Keratinocyte (primary cell): ENCODE measurements around the gene RRP1. TPM values are rescaled to one million over a fixed set of nuclear protein-coding genes. Genes with fewer than 3 reads are reported as not detected.

Source experiments
- DNase-seq: peaks from one replicate; pipeline ENCODE4 v3.0.0-alpha.2; 2011; ENCODE audit warnings: low read depth, missing footprints, low spot score
- FAIRE-seq: peaks from 2 replicates; lab custom pipeline; 2011; peaks lifted over from hg19 to GRCh38; lab: Jason Lieb, UNC
- H2AFZ ChIP-seq: 2 replicates; pipeline ENCODE4 v1.6.0; 2012; ENCODE audit warnings: low read length, control low read depth, inconsistent platforms; ENCODE audit not compliant: control insufficient read depth
- H3K27ac ChIP-seq: 2 replicates; pipeline ENCODE4 v1.5.1; 2011; ENCODE audit warnings: low read length; ENCODE audit not compliant: control insufficient read depth, insufficient read depth
- H3K27me3 ChIP-seq: 3 replicates; pipeline ENCODE4 v1.6.0; 2011; ENCODE audit warnings: low read length; ENCODE audit not compliant: control insufficient read depth, insufficient read depth; ENCODE audit errors: extremely low read depth
- H3K36me3 ChIP-seq, 2 experiments: 2 replicates in 1 of 2; 3 replicates in 1 of 2; pipeline ENCODE4 v1.5.1; 2011; ENCODE audit warnings: low read length in 2 of 2, mild to moderate bottlenecking in 1 of 2; ENCODE audit not compliant: control insufficient read depth in 2 of 2, insufficient read depth in 2 of 2; ENCODE audit errors: extremely low read depth in 1 of 2
- H3K4me1 ChIP-seq: 3 replicates; pipeline ENCODE4 v1.5.1; 2011; ENCODE audit warnings: low read length; ENCODE audit not compliant: control insufficient read depth, insufficient read depth; ENCODE audit errors: extremely low read depth
- H3K4me2 ChIP-seq: 3 replicates; pipeline ENCODE4 v1.6.0; 2011; ENCODE audit warnings: low read depth, low read length; ENCODE audit not compliant: control insufficient read depth, insufficient read depth; ENCODE audit errors: extremely low read depth
- H3K4me3 ChIP-seq, 3 experiments: fragments of 200-600 bp in 1 of 3; sonication (generic) in 1 of 3; 2 replicates in 2 of 3; 3 replicates in 1 of 3; pipeline ENCODE4 v1.5.1; 2011 to 2016; ENCODE audit warnings: low read length in 3 of 3, mild to moderate bottlenecking in 3 of 3, control low read depth in 2 of 3, inconsistent platforms in 1 of 3, low read depth in 1 of 3, mixed read lengths in 1 of 3, mixed run types in 1 of 3, moderate library complexity in 1 of 3; ENCODE audit not compliant: control insufficient read depth in 2 of 3, insufficient read depth in 2 of 3; ENCODE audit errors: extremely low read depth in 1 of 3
- H3K79me2 ChIP-seq: 2 replicates; pipeline ENCODE4 v1.6.0; 2012; ENCODE audit warnings: low read length; ENCODE audit not compliant: control insufficient read depth, insufficient read depth
- H3K9ac ChIP-seq: 3 replicates; pipeline ENCODE4 v1.6.0; 2011; ENCODE audit warnings: low read length; ENCODE audit not compliant: control insufficient read depth, insufficient read depth; ENCODE audit errors: extremely low read depth
- H3K9me1 ChIP-seq: 3 replicates; pipeline ENCODE4 v1.6.0; 2011; ENCODE audit warnings: low read length; ENCODE audit not compliant: control insufficient read depth, insufficient read depth; ENCODE audit errors: extremely low read depth
- H3K9me3 ChIP-seq: 2 replicates; pipeline ENCODE4 v1.5.1; 2012; ENCODE audit warnings: low read depth, low read length; ENCODE audit not compliant: control insufficient read depth
- H4K20me1 ChIP-seq: 3 replicates; pipeline ENCODE4 v1.6.0; 2011; ENCODE audit warnings: low read length; ENCODE audit not compliant: control insufficient read depth, insufficient read depth; ENCODE audit errors: extremely low read depth
- EZH2 ChIP-seq: IDR thresholded peaks from one replicate; pipeline ENCODE4 v1.6.1; 2012; ENCODE audit warnings: inconsistent platforms, mild to moderate bottlenecking, low read length, moderate library complexity
- dilution Hi-C: fragments of 300-500 bp; cut with MboI; formaldehyde crosslinking; loops from one replicate; pipeline ENCODE4 v1.7.0; 2020; ENCODE audit warnings: low sequenced_read_pairs; ENCODE audit not compliant: extremely low pct_ligation_motif_present
- polyA plus RNA-seq, 5 experiments: library from polyadenylated mRNA; depleted of rRNA in 3 of 5; stranded (reverse) in 3 of 5; stranded (forward) in 1 of 5; unstranded in 1 of 5; fragments of >200 nt; gene quantifications; 1 replicate in 1 of 5; 2 replicates in 3 of 5; 3 replicates in 1 of 5; pipeline versions ENCODE4 v1.2.1 to v1.2.3, GENCODE V29; 2011 to 2012; ENCODE audit warnings: missing spikeins in 2 of 5, low read depth in 1 of 5, low replicate concordance in 1 of 5
- TF ChIP-seq, protein P1 (sequence below), 3 experiments: IDR thresholded peaks in 1 of 3; conservative IDR thresholded peaks in 1 of 3; optimal IDR thresholded peaks in 1 of 3; 2 replicates in 2 of 3; 3 replicates in 1 of 3; pipeline versions ENCODE3 to v1.5.1; 2011; ENCODE audit warnings: low read length in 3 of 3, mild to moderate bottlenecking in 3 of 3, moderate library complexity in 2 of 3, control low read depth in 1 of 3, inconsistent platforms in 1 of 3; ENCODE audit not compliant: insufficient read depth in 2 of 3; ENCODE audit errors: extremely low read depth in 1 of 3

Gene RRP1
- polyA plus RNA-seq, 1 donor (not counting 4 experiments of a cell fraction or from before 2014, with no cell fraction given) = 25.0 TPM

DNA sequence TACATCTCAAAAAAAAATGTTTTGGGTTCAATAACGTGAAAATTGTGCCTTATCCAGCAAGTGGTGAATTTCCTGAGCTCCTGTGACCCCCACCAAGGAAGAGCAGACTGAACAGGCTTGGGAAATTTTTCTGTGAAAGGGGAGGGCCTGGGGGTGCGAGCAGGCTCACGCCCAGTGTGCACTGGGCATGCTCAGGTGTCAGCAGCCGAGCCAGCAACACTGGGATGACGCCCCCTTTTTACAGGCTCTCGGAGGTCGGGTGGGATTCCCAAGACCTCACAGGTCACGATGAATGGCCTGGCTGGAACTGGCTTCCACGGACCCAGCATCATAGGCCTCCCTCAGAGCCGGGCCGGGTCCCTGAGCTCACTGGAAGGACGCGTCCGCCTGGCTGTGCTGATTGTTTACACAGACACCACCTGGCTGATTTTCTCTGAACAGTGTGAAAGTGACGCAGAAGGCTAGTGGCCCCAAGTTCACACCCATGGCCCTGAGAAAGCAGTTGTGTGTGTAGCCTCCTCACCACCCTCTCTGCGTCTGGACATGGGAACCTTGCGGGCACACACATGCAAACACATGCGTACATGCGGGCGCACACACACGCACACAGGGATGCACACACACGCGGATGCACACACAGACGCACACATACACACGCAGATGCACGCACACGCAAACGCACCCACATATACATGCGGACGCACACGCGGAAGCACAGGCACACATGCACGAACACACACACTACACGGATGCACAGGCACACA, 22.5 kb upstream of the RRP1 start:
- DNase-seq (no peak), FAIRE-seq (no peak)
- no peaks in the 10 kb centered on the region for H3K9me1 ChIP-seq
- peaks cover 0 to 14% of the 10 kb centered on the region in 2 experiments for H3K36me3 ChIP-seq
- no peak overlapping the region for H3K4me2 ChIP-seq
- H3K9me3 ChIP-seq = no peaks in the 10 kb centered on the region
- no peak overlapping the region for H3K9ac ChIP-seq
- H3K4me3 ChIP-seq = no peak overlapping the region
- no peak overlapping the region for H3K27ac ChIP-seq
- dilution Hi-C loops = no loop called here
- H3K27me3 ChIP-seq = no peaks in the 10 kb centered on the region
- peaks cover 49% of the 10 kb centered on the region for H3K4me1 ChIP-seq
- H2AFZ ChIP-seq = no peak overlapping the region
- H4K20me1 ChIP-seq = peaks cover 6% of the 10 kb centered on the region
- TF ChIP-seq, protein P1, sequence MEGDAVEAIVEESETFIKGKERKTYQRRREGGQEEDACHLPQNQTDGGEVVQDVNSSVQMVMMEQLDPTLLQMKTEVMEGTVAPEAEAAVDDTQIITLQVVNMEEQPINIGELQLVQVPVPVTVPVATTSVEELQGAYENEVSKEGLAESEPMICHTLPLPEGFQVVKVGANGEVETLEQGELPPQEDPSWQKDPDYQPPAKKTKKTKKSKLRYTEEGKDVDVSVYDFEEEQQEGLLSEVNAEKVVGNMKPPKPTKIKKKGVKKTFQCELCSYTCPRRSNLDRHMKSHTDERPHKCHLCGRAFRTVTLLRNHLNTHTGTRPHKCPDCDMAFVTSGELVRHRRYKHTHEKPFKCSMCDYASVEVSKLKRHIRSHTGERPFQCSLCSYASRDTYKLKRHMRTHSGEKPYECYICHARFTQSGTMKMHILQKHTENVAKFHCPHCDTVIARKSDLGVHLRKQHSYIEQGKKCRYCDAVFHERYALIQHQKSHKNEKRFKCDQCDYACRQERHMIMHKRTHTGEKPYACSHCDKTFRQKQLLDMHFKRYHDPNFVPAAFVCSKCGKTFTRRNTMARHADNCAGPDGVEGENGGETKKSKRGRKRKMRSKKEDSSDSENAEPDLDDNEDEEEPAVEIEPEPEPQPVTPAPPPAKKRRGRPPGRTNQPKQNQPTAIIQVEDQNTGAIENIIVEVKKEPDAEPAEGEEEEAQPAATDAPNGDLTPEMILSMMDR (optimal IDR thresholded peaks at IDR 0.05 in 1 of 3, IDR thresholded peaks at IDR 0.05 in 1 of 3, conservative IDR thresholded peaks at IDR 0.05 in 1 of 3; ENCODE audit: extremely low read depth in 1 of 3, insufficient read depth in 2 of 3, low read length in 3 of 3) = no peak
- TF ChIP-seq EZH2 = no peak
- H3K79me2 ChIP-seq = no peaks in the 10 kb centered on the region

DNA sequence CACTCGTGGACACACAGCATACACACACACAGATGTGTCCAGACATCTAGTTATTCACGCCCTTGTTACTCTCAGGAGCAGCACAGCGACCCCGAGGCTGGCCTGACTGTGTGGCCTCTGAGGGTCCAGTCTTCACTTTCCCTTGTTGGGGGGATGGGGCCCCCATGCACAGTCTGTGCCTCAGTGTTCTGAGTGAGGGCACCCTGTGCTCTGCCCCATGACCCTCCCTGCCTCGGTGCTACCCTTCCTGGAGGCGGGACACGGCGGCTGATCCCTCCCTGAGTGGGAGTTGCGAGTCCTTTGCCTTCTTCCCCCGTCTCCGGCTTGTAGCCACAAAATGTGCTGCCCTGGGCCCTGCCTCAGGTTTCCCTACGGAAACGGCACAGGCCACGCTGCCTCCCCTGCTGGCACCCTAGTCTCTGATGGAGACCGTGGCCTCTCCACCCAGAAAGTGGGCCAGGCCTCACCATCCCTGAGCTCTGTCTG, 21.8 kb upstream of the RRP1 start:
- H3K9me3 ChIP-seq = no peaks in the 10 kb centered on the region
- peak overlapping the region; percentile 78 for H3K9ac ChIP-seq
- H4K20me1 ChIP-seq = peaks cover 5% of the 10 kb centered on the region
- FAIRE-seq (no peak), DNase-seq (no peak)
- H3K4me2 ChIP-seq = peak overlapping the region; percentile 51
- no peak overlapping the region for H3K4me3 ChIP-seq
- H2AFZ ChIP-seq = no peak overlapping the region
- H3K27me3 ChIP-seq = no peaks in the 10 kb centered on the region
- peak overlapping the region; percentile 84 for H3K27ac ChIP-seq
- H3K4me1 ChIP-seq = peaks cover 43% of the 10 kb centered on the region
- TF ChIP-seq EZH2 = no peak
- TF ChIP-seq, protein P1 (optimal IDR thresholded peaks at IDR 0.05 in 1 of 3, IDR thresholded peaks at IDR 0.05 in 1 of 3, conservative IDR thresholded peaks at IDR 0.05 in 1 of 3; ENCODE audit: extremely low read depth in 1 of 3, insufficient read depth in 2 of 3, low read length in 3 of 3) = no peak
- H3K79me2 ChIP-seq = no peaks in the 10 kb centered on the region
- H3K36me3 ChIP-seq = peaks cover under 1 to 17% of the 10 kb centered on the region in 2 experiments
- dilution Hi-C loops = no loop called here
- H3K9me1 ChIP-seq = no peaks in the 10 kb centered on the region
